GDM1 (cell line): ENCODE data around the gene PRDM8.

ENCODE experiments used
- DNase-seq: peaks from one replicate; lab custom pipeline; 2025; lab: John Stamatoyannopoulos, UW

The PRDM8 gene

DNA sequence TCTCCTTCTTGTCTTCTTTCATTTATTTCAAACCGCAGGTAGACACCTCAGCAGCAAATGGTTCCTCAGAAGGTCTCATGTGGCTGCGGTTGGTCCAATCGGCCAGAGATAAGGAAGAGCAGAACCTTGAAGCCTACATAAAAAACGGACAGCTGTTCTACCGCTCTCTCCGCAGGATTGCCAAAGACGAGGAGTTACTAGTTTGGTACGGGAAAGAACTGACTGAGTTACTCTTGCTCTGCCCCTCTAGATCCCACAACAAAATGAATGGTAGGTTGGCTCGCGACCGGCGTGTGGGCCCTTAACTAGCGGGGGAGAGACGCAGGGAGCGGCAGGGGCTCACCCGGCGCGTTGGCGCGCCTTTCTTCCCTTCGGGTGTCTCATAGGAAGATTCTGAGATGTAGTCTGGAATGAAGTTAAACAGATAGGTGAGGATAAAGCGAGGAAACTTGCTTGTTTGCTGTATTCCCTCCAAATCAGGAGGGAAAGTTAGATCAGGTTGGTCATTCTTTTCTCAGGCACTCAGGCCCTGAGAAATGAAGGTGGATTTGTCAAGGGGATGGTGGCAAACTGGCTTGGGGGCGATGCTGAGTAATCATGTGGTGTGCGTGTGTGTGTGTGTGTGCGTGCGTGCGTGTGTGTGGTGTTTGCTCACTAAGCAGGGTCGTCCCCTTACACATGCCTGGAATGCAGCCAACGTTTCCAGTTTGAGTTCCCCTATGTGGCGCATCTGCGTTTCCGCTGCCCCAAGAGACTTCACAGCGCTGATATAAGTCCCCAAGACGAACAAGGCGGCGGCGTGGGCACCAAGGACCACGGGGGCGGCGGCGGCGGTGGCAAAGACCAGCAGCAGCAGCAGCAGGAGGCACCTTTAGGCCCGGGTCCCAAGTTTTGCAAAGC lies 4.2 kb downstream of the PRDM8 start:
- DNase-seq: no peak

DNA sequence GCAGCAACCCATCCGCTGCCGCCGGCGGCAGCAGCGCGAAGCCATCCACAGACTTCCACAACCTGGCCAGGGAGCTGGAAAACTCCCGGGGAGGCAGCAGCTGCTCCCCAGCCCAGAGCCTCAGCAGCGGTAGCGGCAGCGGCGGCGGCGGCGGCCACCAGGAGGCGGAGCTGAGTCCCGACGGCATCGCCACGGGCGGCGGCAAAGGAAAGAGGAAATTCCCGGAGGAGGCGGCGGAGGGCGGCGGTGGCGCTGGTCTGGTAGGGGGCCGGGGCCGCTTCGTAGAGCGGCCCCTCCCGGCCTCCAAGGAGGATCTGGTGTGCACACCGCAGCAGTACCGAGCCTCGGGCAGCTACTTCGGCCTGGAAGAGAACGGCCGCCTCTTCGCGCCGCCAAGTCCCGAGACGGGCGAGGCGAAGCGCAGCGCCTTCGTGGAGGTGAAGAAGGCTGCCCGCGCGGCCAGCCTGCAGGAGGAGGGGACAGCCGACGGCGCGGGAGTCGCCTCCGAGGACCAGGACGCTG lies 4.9 kb downstream of the PRDM8 start:
- DNase-seq: no peak

DNA sequence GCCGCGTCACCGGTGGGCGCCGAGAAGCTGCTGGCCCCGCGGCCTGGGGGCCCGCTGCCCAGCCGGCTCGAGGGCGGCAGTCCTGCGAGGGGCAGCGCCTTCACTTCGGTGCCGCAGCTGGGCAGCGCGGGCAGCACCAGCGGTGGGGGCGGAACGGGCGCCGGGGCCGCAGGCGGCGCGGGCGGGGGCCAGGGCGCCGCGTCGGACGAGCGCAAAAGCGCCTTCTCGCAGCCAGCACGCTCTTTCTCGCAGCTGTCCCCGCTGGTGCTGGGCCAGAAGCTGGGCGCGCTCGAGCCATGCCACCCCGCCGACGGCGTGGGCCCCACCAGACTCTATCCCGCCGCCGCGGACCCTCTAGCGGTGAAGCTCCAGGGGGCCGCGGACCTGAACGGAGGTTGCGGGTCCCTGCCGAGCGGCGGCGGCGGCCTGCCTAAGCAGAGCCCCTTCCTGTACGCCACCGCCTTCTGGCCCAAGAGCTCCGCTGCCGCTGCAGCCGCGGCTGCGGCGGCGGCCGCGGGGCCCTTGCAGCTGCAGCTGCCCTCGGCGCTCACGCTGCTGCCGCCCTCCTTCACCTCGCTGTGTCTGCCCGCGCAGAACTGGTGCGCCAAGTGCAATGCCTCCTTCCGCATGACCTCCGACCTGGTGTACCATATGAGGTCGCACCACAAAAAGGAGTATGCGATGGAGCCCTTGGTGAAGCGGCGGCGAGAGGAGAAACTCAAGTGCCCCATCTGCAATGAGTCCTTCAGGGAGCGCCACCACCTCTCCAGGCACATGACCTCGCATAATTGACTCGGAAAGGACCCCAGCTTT lies 5.6 kb downstream of the PRDM8 start:
- DNase-seq: no peak

DNA sequence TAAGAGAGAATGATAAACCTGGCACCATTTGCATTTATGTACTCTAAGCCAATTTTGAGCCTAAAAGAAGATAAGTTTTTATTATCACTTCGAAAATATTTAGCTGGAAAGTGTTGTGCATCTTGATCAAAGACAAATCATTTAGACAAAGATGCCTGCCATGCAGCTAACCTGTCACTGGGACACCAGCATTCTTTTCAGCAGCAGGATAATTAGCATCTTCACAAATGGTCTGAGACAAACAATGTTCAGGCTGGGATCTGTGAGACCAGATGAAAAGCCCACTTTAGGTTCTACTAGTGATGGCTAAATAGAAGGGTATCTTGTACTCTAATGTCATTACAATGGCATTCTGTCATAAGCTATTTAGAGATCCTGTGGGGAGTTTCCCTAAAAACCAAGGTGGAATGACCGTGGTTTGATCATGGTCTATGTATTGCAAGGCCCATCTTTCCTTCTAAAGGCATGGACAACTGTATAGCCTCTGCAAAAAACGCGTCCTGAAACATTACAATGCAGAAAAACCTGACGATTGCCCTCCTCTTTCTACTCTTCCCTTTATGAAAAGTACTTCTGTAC lies 7.2 kb downstream of the PRDM8 start:
- DNase-seq: no peak

DNA sequence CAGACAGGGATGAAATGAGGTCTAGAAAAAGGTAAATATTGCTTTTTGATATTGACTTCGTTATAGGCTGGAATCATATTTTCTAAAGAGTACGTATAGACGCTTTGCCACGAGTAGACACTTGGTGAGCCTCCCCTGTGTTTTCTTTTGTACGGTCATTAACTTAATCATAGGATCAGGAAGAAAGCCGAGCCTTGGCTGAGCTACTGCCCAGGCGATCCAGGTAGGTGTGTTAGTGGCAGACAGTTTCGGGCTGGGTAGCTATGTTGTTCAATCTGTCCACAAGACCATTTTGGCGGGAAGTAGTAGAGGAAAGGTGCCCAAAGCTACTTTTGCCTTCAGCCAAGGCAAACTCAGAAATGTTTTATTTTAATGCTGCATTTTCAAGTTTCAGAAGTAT lies 8.8 kb downstream of the PRDM8 start:
- DNase-seq: no peak

DNA sequence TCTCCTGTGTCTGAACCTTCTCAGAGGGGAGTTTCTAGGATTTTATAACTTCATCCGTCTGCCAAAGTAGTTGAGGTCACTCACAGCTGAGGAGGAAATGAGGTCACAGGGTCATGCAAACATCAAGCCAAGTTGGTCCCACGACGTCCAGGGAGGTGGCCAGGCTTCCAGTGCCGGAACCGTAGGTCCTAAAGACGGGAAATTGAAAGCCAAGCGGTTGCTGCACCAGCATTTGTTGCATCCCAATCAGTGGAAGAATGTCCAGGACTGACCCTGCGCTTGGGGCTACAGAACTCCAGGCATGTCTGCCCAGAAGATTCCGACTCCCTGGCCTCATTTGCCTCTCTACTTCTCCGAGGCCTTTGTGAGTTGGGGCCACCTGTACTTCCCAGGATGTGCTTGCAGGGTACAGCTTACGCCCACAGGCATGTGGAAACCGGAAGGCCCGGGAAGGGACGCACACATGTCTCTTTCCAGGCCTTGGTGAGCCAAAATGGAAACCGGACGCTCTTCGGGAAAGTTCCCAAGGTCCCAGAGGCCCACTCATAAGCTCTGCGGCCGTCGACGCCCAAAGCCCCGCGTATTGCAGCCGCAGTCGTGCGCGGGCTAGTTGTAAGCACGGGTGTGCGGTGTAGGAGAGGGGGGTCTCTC lies 9.3 kb downstream of the PRDM8 start:
- DNase-seq: no peak

DNA sequence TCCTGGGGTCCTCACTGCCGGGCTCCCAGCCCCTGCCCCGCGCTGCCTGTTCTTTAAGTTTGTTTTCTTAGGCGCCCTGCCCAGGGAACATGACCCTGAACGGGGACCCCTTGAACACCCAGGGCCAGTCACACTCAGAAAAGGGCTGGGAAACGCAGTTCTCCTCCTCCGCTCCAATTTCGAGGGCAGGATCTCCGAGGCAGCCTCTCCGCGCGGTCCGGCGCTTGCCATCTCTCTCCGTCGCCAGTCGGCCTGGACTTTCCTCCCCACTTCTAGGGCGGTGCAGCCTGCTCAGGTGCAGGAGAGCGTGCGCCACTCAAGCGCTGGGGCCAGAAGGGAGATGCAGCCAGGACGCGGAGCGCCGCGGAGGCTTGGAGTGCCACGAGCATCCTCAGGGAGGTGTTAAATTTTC lies 9.9 kb downstream of the PRDM8 start:
- no peak for DNase-seq

DNA sequence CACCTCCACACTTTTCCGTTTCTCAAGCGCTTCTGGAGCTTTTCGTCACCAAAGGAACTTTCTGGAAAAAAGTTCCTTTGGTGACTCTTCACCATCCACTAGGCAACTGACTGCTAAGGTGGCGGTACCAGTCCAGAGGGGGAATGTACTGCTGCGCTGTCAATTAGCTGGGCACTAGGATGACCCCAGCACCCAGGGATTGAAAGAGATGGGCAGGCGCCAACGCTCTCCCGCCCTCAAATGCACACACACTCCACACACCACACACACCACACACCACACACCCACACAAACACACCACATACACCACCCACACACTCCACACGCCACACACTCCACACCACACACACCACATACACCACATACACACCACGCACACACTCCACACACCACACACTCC lies 10.4 kb downstream of the PRDM8 start:
- no peak for DNase-seq

DNA sequence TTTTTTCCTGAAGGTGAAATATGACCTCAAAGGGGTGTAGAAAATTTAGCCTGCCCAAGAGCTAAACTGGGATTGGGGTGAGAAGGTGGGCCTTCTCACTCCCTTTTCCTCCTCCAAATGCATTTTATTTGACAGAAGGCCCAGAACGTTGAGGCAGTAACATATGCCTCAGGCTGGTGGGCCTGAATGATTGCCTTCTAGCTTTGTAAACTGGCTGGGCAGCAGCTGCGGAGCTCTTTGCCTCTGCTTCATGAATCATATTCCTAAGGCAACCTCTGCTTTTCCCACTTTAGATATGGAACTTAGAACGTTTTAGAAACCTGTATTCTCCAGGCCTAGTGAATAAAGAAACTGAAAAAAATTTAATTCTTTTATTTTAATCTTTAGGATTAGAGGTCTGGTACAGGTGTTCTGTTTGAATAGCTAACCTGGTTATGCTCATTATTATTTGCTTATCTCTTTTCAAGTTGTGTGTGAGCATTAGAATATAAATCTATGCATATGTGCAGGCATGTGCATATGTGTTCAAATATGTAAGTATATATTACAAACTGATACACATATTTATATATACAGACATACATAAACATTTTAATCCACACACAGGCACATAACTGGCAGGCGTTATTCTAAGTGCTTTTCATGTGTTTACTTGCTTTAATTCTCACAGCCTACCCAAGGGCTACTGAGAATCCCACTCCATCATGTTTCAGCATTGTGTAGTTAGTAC lies 11.5 kb downstream of the PRDM8 start:
- no peak for DNase-seq

DNA sequence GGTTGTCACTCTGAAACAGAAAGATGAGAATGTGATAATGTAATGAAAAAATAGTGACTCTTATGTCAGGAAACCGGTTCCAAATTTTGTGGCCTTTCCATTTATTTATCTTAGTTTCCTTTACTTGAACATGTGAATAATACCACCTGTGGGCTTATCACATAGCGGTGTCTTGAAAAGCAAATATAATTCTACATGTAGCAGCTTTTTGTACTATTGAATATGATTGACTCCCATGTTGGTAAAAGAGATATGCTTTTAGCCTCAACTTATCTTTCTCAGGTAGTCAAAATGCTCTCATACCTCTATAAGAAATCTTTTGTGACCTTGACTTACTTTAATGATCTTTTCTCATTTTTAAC lies 12.0 kb downstream of the PRDM8 start:
- no peak for DNase-seq

DNA sequence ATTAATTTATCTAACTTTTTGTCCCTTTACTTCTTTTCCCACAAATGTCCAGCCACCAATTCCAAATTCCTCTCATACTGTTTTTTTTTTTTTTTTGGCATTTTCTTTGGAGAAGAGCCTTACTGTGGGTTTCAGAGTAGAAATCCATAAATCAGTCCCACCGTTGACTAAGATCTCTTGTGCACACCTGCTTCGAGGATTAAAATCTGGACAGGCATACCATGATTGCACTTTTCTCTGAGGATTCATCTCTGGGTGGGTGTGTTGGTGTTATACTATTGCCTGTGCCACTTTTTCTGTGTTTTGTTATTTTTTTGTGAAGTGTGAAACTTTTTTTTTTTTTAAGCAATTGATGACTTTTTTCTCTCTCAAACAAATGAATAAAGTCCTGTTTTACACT lies 13.2 kb downstream of the PRDM8 start:
- no peak for DNase-seq

DNA sequence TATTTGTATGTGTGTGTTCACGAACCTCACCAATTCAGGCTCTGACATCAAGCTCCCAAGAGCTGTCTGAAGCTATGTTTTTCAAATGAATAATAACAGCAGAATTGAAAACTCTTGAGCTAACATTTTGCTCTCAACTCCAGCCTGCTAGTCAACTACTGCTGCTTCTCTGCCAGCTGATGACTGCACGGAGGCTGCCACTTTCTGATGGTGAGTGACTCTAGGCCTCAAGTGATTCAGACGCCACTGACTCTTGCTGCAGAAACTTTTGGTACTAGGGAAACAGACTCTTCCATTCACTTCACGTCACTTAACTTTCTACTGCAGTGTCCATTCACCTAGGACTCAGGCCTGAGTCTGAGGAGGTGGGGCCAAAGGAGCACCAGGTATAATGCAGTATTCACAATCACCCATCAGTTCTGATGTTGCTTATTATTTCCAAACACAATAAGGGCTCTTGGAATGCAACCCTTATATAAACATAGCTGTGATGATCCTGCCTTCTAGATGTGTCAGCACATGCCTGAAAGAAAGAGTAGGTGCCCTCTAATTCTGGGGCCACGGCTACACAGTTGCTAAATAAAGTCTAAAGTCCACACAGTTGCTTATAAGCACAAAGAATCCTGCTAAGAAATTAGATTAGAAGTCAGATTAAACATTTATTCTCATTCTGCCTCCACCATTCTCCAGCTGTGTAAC lies 16.0 kb downstream of the PRDM8 start:
- DNase-seq: no peak

DNA sequence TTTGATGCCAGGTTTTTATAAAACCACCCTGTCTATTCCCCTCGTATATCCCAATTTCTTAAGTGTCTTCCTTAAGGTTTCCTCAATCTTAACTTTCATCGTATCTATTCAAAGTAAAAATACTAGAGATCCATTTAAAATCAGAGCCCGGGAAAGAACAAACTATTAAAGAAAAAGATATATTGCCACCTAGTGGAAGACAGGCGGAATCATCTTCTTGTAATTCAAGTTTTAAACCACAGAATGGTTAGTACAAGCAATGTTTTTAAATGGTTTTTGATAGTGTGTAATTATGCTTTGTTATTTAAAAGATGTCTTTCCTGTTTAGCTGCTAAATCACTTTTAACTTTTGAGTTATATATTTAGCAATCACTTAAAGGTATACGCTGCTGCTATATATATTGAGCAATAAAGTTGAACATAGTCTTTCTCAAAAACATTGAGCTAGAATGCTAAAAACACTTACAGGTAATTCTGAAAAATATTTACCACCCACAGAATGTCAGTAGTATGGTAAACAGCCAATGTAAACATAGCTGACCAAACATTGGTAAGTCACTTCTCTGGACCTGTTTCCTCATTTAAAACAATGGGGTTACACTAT lies 18.2 kb downstream of the PRDM8 start:
- DNase-seq: no peak

DNA sequence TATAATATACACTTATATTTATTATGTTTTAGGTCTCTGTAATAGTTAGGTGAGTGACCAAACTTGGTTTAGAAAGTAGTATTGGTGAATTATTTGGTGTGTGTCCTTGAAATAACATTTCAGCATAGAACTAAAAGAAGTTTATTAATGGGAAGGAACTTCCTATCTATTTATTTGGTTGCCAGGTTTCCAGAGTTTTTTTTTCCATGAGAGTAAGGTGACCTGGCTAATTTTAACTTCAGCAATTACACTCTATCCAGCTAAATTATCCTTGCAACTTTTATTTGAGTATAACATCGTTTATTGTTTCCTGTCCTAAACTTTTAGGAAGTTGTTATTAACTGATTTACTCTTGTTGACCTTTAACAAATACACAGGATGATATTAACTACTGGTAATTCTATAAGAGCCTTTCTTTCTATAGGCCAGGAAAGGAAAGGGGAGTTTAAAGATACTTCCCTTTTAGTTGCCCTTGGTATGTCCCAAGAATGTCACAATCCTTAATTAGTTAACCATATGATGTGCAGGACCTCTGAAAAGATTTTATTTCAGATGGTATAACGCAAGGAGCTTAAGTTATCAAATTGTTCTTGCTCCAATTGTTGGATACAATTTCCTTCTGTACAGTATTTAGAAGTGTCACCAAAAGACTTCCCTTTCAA lies 18.9 kb downstream of the PRDM8 start:
- no peak for DNase-seq

DNA sequence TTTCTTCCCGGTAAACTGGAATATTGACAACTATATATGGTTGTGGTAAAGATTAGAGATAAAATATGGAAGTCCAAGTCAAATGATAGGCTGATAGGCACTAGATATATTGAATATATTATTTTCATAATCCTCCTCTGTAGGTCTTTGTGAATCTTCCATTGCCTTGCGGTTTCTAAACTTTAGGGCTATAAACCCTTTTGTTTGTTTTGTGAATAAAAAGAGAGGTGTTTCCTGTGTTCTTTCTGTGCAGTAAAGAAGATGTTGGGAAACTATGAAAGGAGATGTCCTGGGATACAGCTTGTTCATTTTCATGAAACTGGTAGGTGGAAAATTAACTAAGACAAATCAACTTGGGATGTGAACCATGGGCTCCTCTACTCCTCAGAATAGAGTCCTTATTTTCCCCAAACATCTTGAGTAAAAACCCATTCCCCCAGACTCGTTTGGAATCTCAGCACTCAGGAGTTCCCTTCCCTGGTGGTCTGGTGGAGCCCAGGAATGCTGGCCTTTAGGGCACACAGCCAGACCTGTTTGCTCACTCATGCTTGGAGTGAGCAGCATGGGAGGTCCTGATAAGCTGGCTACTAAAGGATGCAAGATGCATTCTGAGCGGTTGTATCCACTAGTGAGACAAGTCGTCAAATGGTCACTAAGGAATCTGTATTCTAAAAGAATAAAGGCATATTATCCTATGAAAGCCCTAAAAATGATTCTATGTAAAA lies 22.2 kb downstream of the PRDM8 start:
- no peak for DNase-seq

DNA sequence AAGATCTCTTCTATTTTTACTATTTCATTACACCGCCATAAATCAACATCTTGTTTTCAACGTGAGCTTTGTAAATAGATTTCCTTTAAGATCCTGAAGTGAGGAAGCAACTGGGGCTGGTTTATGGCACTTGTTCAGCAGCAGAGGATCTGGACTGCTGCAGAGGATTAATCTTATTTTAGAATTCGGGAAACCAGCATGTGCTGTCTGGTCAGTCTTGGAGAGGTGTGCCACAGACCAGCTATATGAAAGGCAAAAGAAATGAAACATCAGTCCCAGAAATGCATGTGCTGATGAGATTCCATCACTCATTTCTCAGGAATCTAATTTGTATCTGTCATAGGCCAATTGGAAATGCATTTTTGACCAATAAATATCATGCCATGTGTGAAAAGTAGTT lies 23.4 kb downstream of the PRDM8 start:
- DNase-seq: no peak

DNA sequence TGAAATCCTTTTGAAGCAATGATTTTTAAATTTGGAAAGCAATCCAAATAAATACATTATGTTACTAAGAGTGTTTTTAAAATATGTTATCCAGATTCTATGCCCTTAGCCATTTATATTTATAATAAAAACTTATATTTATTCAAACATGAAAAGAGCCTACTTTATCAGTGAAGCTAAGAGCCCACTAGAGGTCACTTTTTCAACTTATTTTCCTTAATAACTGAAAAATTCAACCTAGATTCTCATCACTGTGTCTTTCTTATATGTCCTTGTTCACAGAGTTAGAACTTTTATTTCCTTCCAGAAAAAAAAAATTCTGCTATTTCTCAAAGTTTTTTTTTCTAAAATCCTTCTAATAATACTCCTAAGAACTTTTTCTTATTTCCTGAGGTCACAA lies 23.9 kb downstream of the PRDM8 start:
- DNase-seq: no peak

DNA sequence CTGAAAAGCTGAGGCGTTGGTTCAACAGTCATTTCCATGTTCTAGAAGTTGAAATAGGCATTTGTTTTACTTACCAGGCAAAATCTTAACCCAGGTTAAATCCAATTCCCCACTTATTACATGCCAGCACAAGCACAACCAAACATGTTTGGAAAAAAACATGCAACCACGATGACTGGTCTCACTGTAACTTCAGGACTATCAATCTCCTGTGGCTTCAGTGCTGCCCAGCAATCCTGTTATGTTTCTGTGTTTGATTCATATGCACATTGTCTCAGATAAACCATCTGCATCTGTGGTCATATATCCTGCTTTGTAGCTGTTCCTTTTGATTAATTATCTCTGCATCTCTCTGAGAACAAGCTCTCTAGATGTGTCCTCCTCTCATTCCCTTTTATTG lies 28.3 kb downstream of the PRDM8 start:
- no peak for DNase-seq

DNA sequence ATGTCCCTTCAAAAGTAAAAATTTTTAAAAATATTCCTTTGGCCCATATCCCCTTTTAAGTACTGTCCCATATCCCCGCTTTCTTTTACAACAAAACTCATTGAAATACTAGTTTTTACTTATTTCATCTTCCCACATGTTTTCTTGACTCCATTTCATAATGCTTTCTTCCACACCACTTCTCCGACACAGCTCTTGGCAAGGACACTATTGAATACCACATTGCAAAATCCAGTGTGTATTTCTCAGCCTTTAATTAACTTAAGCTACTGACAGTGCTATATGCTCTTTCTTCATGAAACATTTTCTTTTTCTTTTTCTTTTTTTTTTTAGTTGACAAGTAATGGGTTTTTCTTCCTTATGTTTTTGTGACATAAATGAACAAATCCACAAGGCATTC lies 28.8 kb downstream of the PRDM8 start:
- no peak for DNase-seq
